NCI-H146 treated with DMSO at 0.1 percent for 48 hours (cell line): ENCODE data around the gene AWAT1.
A peak's percentile ranks its signal among the peaks of the same experiment; 100 is the strongest.
"Not testable (repeated sequence)": the region's sequence is repeated elsewhere in the genome, so short reads cannot be mapped to it uniquely, and the experiment has no call there.

ENCODE experiments used
- DNase-seq: peaks from one replicate; lab custom pipeline; 2025; ENCODE audit not compliant: unreplicated experiment; lab: John Stamatoyannopoulos, UW

AWAT1 gene

DNA sequence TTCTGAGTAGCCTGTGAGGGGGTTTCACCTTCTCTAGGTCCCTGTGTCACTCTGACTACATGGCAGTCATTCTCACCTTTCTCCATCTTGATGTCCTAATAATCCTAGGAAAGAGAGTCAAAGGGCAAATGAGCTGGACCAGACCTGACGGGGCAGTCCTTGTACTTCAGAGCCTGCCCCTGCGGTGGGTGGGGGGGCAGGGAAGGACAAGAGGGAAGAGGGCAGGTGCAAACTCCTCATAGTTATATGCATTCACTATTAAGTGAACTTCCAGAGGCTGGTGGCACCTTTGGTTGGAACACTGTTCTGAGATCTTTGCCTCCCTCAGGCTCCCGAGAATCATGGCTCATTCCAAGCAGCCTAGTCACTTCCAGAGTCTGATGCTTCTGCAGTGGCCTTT is at the start of gene AWAT1:
Gene AWAT1, plus strand, starts transcription at position 301 of the 400 bp plus-strand sequence. Its CDS starts 41 bp downstream, at position 342.
- DNase-seq = no peak

DNA sequence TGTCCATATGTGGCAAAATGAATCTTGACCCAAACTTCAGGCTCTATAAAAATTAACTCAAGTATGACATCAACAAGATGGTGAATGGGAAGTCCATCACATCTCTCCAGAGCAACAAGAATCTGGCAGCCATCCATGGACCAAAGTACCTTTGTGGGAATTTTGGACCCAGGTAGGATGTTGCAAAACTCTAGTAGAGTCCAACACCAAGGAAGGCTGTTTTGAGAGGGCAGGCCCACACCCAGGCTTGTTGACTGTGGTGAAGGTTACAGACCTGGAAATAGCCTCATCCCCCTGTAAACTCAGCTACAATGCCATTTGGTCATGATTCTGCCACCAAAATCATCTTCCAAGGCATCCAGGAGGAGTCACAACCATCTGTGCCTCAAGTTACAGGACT is 44.2 kb upstream of the AWAT1 start:
- no peak for DNase-seq

DNA sequence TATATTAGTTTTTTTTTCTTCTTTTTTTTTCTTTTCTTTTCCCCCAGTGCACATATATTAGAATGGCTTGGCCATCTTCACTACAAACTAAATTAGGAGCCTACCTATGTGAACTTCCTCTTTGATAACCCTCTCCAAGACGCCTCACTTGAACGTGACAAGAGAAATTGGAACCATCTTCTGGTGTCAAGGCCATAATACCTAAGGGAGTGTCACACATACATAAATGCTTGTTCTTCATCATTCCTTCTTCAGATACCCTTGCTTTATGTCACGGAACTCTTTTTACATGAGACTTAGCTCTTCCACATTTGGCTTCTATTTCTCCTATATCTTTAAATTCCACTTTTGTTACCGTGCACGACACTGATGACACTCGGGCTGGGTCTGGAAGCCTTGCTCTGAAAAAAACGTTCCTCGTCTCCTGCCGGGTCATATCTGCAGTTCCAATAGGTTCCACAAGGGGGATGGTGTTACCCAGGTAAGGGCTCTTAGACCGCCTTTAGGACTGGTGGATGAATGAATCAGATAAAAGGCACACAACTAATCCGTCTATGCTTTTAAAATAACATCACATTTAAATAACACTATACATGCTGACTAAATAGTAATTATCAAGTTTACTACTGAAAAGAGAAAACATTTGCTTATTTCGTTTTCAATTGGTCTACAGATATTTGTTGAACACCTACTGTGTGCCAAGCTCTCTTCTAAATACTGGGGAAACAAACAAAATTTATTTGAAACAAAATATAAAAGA is 37.3 kb upstream of the AWAT1 start:
- peak; percentile 67 for DNase-seq

DNA sequence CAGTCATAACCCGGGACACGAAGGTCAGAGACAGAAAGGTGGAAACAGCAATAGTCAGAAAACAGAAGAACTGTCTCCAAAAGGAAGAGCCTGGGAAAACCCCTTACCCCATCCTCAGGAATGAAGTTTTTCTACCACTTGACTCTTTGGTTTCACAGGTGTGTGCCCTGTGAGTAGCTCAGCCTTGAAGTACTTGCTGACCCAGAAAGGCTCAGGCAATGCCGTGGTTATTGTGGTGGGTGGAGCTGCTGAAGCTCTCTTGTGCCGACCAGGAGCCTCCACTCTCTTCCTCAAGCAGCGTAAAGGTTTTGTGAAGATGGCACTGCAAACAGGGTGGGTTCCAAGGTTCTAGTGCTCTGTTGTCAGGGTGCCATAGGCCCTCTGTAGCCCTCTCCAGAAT is 32.7 kb upstream of the AWAT1 start:
- no peak for DNase-seq

DNA sequence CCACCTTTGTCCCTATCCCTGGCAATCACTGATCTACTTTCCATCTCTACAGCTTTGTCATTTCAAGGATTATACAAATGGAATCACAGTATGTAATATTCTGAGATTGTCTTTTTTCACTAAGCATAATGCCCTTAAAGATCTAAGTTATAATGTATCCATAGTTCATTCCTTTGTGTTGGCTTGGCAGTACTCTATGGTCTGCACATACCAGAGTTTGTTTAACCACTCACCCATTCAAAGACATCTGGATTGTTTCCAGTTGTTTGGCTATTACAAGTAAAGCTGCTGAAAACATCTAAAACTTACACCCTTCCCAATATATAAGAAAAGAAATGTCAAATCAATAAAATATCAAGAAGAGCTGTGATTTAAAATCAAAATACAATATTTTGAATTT is 26.0 kb upstream of the AWAT1 start:
- DNase-seq = no peak

DNA sequence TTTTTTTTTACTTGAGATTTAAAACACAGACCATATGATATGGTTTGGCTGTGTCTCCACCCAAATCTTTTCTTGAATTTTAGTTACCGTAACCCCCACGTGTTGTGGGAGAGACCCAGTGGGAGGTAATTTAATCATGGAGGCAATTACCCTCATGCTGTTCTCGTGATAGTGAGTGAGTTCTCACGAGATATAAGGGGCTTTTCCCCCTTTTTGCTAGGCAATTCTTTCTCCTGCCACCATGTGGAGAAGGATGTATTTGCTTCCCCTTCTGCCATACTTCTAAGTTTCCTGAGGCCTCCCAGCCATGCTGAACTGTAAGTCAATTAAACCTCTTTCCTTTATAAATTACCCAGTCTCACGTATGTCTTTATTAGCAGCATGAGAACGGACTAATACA is 24.9 kb upstream of the AWAT1 start:
- DNase-seq = peak; percentile 1

DNA sequence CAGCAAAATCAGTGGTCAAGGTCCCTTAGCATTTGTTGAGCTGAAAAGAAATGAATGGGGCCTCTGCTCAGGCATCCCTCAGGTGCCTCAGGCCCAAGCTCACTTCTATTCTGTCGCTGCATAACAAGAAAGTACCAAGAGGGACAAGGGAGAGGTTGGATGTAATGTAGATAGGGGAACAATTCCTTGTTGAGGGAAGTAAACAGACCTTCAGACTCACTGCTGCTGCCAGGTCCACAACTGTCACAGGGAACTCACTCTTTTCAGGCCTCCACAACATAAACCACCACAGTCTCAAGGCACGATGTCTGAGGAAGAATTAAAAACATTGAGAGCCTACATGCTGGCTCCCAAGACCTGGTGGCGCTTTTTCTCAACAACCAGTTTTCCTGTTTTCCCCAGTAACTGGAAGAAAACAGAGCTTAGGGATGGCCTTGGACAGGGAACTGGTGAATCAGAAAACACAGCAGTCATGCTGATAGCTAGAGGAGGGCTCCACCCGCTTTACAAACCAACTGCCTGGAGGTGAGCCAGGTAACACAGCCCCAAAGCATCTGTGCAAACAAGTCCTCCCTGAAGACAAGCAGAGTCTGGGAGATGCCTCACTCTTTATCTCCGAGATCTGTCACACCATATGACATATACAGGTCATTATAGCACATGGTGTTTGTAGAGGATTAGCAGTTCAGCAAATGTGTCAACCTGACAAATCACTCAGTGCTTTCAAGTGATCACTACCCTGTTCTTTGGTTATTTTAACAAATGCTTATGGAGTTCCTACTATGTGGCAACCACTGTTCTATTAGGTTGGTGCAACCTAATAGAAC is 14.3 kb upstream of the AWAT1 start:
- DNase-seq = peak; percentile 95

DNA sequence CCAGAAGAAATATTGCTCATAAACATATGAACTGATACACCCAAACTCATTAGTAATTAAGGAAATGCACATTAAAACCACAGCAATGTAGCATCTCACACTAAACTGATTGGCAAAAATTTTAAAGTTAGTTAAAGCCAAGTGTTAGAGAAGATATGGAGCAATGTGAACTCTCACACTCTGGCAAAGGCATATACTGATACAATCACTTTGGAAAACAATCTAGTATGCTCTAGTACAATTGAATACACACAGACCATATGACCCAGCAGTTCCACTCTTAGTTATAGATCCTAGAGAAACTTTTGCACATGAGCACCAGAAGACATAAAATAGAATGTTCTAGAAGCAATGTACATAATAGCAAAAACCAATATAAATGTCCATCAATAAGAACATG is 8.4 kb upstream of the AWAT1 start:
- no peak for DNase-seq

DNA sequence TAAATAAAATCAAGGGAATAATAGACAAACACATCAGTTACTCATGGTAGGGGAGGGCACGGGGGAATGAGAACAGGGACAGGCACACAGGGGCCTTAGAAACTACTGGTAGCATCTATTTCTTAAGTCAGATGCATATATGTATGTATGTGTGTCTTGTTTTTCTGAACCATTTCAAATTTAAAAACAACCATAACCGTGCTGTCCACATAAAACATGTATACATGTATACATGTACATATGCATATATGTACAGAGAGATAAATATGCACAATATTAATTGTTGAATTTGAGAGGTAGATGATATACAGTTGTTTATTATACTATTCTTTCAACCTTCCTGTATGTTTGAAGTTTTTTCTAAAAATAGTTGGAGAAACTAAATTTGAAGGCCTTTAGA is 7.8 kb upstream of the AWAT1 start:
- no peak for DNase-seq

DNA sequence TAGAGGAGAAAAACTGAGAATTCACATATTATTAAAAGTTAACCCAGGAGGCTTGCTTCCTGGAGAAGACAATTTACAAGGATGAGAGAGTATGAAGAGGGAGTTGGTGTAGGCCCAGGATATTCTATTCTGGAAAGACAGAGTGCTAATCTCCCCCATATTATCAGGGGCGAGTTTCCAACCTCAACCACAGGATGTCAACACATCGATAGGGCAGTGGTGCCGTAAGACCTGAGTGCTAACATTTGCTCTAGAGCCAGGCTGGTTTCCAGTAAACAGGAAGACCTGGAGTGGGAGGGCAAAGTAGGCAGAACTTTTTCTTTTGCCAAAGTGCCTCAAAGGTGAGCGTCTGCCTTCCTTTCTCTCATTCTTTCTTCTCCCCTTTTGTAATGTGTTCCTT is 2.8 kb upstream of the AWAT1 start:
- DNase-seq = no peak

DNA sequence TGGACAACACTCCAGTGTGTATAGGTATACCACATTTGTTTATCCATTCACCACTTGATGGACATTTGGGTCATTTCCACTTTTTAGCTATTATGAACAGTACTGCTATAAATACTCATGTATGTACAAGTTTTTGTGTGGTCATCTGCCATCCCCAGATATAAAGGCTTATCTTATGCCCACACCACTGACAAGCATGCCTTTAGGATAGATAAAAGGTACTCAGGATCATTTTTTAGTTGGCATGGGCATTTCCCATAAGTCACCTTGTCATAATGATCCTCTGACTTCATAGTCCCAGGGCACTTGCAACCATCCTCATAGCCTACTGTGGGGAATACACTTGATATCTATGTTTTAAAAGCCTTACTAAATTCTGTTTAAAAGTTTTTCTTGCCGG is 6.3 kb downstream of the AWAT1 start:
- DNase-seq = no peak

DNA sequence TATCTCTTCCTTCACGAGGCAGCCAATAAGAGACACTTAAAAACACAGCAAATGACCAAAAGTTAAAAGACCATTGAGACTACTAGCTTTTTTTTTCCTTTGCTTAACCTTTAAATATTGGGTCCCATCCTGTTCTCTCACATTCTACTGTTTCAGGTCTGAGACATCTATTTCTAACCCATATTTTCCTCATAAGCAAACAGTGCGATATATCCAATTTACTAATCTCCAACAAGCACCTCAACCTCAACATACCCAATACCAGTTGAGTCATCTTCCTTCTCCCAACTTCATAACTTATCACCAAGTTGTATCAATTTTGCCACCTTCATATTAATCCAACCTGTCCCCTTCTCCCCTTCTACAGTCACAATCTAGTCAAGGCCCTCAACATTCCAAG is 7.0 kb downstream of the AWAT1 start:
- no peak for DNase-seq

DNA sequence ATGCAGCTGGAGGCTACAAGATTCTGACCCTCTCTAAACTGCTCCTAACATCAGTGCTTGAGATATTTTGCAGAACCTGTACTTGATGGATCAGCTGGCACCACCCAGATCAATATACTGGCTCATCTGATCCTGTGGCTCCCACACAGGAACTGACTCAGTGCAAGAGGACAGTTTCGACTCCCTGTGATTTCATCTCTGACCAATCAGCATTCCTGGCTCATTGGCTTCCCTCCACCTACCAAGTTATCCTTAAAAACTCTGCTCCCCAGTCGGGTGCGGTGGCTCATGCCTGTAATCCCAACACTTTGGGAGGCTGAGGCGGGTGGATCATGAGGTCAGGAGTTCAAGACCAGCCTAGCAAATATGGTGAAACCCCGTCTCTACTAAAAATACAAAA is 9.1 kb downstream of the AWAT1 start:
- not testable (repeated sequence) for DNase-seq

DNA sequence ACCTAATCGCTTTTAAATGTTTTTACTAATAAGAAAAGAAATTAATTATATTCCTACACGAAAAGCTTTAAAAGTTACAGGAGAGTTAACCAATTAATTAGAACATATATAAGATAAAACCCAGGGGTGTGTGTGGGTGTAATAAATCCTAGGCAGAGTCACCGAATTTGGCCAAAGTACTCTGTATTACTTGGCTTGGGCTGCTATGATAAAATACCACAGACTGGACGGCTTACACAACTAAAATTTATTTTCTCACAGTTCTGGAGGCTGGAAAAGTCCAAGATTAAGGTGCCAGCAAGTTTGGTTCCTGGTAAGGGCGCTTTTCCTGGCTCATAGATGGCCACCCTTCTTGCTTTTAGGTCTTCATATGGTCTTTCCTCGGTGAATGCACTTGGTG is 10.4 kb downstream of the AWAT1 start:
- DNase-seq = no peak

DNA sequence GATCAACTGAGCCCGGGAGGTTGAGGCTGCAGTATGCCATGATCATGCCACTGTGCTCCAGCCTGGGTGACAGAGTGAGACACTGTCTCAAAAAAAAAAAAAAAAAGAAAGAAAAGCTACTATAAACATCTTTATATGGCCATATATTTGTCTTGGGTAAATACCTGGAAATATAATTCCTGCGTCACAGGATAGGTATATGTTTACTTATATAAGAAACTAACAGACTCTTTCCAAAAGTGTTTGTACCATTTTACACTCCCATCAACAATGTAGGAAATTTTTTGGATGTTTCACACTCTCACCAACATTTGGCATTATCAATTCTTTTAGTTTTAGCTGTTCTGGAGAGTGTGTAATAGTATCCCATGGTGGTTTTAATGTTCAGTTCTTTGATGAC is 12.8 kb downstream of the AWAT1 start:
- no peak for DNase-seq

DNA sequence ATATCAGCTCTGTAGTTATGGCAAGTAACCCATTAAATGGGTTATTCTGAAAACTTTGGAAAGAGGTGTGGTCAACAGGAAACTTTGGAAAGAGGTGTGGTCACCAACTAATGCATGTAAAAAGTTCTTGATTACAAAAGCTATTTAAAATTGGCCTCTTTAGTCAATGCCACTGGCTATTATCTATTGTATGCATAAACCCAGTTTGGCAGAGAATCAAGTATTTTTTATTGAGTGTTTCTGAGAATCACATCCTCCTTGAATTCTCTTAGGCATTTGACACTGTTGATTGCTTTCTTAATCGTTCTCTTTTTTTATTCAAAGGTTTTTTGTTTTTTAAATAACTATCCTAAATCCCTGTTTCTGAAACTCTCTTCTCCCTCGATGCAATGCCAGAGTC is 18.0 kb downstream of the AWAT1 start:
- DNase-seq = no peak

DNA sequence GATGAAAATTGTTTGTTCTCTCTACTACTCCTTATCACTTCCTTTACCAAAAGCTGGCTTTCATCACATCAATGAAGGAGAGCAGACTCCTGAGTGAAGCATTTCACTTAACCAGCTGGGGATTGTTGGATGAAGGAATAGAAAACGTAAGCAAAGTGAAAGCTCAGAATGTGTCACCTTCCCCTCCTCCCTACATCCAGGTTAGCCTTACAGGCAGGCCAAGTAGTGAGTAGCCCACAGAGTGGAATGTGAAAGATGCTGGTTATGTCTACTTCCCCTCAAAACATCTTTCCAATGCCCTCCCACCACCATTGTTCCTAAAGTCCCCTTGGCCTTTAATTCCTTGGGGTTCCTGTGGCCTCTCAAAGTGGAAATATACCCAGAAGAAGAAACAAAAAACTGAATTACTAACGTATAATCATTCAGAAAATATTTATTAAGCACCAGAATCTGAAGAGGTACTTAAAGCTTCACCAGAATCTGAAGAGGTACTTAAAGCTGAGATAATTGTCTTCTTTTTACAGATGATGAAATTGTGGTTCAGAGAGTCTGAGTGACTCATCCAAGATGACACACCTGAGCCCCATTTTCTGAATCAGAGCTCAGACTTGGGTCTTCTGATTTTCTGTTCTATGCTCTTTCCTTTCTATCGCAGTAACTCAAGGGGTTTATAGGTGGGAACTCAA is 19.1 kb downstream of the AWAT1 start:
- no peak for DNase-seq

DNA sequence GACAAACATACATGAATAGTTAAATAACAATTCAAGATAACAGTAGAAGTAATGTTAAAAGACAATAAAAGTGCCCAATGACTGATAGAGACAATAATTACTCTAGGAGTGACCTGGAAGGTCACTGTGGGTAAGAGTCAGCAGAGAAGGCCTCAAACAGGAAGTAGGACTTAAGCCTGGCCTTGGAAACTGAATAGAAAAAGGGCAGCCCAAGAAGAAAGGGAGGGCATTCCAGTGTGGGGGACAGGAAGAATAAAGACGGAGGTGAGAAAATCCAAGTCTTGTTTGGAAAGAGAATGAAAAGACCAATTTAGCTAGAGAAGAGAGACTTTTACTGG is 19.6 kb downstream of the AWAT1 start:
- no peak for DNase-seq

DNA sequence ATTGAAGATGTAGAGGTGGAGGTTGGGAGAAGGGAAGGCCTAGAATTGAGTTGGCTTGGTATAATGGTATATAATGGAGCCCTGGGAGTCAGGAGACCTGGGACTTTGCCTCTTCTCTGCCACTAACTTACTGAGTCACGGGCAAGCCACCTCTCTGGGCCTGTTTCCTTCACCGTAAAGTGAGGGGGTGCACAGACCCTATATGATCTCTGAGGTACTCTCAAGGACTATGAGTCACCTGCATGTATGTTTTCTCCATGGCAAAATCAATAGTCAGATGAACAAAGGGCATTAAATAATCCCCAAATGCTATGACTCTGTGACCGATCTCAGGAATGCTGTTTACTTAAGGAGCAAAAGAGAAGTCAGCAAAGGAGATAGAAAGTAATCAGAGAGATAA is 20.5 kb downstream of the AWAT1 start:
- DNase-seq = no peak

DNA sequence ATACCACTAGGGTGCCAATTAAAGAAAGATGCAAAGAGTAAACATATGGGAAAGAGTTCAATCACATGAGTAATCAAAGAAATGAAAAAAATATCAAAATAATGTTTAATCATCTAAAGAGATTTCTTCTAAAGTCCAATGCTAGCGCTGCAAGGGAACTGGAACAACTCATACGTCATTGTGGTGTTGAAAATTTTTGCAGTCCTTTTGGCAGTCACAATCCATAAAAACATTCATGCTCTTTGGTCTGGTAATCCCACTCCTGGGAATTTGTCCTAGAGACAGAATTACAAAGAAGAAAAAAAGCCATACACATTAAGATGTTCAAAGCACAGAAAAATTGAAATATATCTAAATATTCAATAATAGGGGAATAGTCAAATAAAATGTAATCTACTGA is 21.0 kb downstream of the AWAT1 start:
- DNase-seq = no peak

DNA sequence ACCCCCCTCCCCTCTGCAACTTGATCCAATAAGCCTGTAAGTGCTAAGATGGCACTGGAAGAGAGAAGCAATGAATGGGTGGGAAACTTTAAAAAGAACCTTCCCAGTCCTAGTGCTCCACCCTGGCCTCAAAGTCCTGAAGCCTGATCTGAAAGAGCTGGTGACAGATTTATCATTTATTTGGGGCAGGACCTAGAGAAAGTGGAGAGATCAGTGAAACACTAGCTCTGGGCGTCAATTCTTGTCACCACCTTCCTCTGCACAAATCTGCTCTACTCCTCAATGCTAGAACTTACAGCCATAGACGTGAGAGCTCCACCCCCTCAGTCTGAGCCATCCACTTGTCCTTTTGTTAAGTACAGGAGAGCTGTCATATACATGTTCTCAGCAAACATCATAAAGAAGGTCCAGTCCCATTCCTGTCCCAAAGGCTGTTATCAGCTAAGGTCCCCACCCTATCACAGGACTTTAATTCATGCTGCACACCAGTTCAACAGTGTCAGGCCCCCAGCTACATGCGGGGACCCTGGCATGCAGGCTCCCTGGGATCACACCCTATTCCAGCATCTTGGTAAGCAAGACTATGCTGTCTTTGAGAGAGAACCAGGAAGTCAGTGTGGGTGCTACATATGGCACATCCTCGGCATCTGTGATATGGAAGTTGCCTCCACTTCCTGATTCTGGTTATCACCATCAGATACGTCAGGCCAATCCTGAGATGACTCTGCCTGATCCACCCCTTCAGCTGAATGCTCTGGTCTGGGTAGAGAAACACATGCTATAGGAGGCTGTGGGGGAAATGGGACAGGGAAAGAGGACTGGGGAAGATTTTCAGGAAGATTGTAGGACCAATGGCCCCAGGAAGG is 23.2 kb downstream of the AWAT1 start:
- DNase-seq = no peak
